Dermis blood vessel endothelial cell (primary cell): Measurements from ENCODE around the gene PROK1. TPM values are rescaled to one million over a fixed set of nuclear protein-coding genes. Genes with fewer than 3 reads are reported as not detected.
A peak's percentile ranks its signal among the peaks of the same experiment; 100 is the strongest.

Experiments used
- DNase-seq: peaks from one replicate; pipeline ENCODE4 v3.0.0; 2010
- total RNA-seq: library from RNA; depleted of rRNA; stranded (reverse); fragments of >200 nt; gene quantifications from 2 replicates; pipeline ENCODE4 v1.2.3, GENCODE V29; 2014

PROK1 gene
- total RNA-seq, 1 donor from 2014 or later = not detected

GRCh38 chr1:110489973-110490542 lies 39.1 kb downstream of the PROK1 start:
- DNase-seq = no peak

- no peak for DNase-seq
These were observed 40.0 kb downstream of the PROK1 start for GRCh38 chr1:110490791-110491451.

DNA sequence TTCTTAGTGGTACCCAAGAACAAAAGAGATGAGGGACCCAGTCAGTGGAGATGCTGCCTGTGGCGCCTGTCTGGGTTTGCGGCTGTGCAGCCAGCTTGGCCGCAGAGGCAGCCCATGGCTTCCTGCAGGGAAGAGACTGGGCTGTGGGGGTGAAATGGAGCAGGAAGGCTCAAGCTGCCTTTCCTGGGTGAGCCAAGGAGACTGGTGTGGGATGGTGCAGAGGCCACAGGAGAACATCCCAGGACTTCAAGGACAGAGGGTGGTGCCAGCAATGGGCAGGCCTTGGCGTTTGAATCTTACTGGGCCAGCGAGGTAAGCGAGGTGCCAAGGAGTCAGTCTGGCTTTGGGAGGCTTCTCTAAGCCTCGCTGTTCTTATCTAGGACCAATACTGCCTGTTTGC lies 41.6 kb downstream of the PROK1 start:
- no peak for DNase-seq

DNA sequence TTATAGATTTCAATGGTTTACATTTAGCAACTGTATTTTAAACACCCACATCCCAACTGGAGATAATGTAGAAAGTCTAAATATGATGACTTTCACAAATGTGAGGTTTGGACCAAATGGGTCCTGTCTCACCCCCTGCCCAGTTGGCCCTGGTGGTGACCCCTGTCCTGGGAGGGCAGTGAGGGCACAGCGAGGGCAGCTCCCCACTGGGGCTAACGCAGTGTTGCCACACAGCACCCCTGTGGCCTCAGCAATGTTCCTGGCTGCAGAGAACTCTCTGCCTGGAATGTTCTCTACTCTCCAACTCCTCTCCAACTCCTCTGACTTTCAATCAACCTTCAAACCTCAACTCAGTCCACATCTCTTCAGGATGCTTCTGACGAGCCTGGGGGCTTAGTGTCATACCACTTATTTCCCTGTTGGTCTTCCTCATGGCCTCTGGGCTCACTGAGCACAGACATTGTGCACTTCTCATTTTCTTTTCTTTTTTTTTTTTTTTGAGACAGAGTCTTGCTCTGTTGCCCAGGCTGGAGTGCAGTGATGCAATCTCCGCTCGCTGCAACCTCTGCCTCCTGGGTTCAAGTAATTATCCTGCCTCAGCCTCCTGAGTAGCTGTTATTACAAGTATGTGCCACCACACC lies 42.2 kb downstream of the PROK1 start:
- no peak for DNase-seq

GRCh38 chr1:110494036-110494435 lies 43.1 kb downstream of the PROK1 start:
- no peak for DNase-seq

GRCh38 chr1:110494522-110495406 lies 43.8 kb downstream of the PROK1 start:
- no peak for DNase-seq

- DNase-seq = peak; percentile 87
These were observed 45.1 kb downstream of the PROK1 start for GRCh38 chr1:110495926-110496600.

DNA sequence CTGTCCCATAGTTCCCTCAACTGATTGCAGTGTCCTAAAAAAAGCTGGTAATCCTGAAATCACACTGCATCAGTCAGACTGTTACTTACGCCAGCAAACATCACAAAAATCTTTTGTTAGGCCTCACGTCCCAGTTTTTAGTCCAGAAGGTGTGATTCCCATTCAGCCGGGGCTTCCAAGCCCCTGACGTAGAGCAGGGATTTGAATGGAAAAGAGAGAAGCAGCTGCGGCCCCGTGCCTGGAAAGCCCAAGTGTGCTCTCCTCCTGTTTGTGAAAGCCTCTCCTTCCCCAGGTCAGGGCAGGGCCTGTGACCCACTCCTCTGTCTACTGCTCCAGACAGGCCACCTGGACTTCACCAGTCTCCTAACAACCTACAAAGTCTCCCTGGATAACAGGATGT lies 47.3 kb downstream of the PROK1 start:
- no peak for DNase-seq

GRCh38 chr1:110501488-110502132 lies 50.7 kb downstream of the PROK1 start:
- DNase-seq = no peak

DNA sequence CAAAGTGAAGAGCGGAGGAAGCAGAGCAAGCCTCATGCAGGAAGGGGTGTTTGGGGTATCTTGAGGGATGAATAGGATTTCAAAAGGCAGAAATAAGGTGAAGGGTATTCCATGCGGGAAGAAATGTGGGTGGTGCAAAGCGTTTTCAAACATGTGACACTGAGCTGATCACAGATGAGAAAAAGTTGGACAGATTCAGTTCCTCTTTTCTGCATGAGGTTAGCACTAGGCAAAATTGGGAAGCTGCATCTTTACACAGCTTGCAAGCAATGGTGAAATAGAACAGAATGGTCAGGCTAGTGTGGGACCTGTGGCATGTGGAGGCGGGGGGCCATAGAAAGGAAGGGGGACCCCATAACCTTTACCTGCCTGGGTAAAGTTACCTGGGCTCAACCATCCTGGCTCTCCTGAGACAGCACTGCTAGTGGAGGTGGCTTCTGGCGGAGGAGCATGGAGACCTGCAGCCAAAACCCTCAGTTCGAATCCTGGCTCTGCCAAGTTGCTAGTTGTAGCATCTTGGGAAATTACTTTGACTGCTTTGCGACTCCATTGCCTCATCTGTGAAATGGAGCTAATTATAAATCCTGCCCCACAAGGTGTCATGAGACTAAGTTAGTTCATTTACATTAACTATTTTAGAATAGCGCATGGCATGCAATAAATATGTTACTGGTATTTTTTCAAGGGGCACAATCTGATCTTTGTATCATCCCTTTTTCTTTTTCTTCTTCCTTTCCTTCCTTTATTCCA lies 51.6 kb downstream of the PROK1 start:
- DNase-seq = no peak

DNA sequence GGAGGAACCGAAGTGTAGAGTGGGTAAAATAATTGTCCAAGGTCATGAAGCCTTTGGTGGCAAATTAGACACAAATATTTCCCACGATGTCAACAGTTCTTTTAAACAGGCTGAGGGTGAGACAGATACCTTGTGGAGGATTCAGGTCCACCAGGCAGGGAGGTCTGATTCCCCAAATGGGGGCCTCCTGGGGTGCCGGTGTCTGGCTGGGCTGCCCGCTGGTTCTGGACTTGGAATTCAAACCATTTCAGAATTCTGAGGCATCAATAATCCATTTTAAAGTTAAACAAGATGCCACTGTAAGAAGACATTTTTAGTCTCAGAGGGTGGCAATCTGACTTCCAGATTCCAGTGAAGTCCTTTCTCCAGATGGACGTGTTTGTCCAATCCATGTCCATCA lies 52.5 kb downstream of the PROK1 start:
- DNase-seq = no peak

DNA sequence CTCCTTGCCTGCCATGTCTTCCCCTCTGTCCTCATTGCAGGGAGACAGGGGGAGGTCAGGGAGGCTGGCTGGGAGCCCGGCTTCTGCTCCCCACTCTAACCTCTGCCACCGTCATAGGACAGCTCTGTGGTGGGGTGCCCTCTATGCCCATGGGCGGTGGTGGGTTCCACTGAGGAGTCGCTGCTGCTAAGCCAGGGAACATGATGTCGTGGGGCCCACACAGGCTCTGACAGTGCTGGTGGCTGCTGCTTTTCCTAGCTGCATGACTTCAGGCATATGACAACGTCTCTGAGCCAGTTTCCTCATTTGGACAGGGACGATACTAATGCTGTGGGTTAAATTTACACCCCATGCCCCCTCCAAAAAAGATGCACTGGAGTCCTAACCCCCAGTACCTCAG lies 53.3 kb downstream of the PROK1 start:
- no peak for DNase-seq

DNA sequence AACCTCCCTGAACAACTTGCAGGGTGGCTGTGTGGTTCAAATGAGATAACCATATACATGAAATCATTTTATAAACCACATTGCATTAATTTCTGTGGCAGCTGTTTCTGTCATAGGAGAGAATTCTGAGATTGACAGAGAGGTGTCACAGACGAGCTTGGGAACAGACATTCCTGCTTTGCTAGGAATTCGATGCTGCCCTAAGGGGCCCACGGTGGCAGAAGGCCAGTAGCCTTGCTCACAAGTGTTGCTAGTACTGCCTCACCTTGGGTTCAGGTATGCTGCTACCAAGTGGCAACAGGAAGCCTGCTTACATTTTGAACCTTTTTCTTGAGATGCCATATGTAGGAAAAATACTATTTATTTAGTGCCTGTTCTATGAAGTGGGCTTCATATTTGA lies 54.6 kb downstream of the PROK1 start:
- DNase-seq = no peak

DNA sequence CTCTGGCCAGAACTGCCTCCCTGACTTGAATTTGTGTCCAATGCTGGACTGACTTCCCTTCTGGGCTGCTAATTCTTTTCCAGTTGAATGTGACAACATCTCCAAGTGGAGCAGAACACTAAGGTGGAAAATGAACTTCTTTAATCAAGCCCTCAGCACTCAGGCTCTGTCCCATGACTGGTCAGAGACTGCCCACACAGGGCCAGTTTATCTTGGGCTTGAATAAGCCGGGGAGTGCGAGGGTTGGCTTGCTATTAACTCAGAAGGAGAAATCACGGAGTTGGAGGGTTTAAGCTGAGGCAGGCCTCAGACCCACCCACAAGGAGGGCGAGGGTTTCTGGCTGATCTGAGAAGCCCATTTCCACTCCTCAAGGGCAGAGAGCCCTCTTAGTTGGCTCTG lies 55.6 kb downstream of the PROK1 start:
- DNase-seq = no peak

Other genes starting within 250 kb of the PROK1 start
- 5.1 and 5.8 TPM in 2 replicates for gene KCNC4, start 240.8 kb upstream of the PROK1 start, total RNA-seq
- 43.1 and 43.3 TPM in 2 replicates for gene RBM15, start 111.8 kb upstream of the PROK1 start, total RNA-seq
- gene SLC16A4, start 60.1 kb upstream of the PROK1 start, total RNA-seq = 1.4 and 1.7 TPM in 2 replicates
- gene LAMTOR5, start 43.5 kb upstream of the PROK1 start, total RNA-seq = 24.6 and 61.4 TPM in 2 replicates
- gene KCNA10, start 68.0 kb downstream of the PROK1 start, total RNA-seq = not detected in 2 replicates
- not detected in 2 replicates for gene KCNA2, start 155.2 kb downstream of the PROK1 start, total RNA-seq
- not detected in 2 replicates for gene KCNA3, start 223.8 kb downstream of the PROK1 start, total RNA-seq